Erythroblast (primary cell): ENCODE data around the gene NDUFAB1.

Experiments
- GATA1 ChIP-seq: IDR thresholded peaks from 2 replicates; pipeline ENCODE4 v1.6.1; 2011; ENCODE audit warnings: low read depth, mild to moderate bottlenecking, control low read depth, low read length, moderate library complexity
- POLR2A ChIP-seq: IDR thresholded peaks from 2 replicates; pipeline ENCODE4 v1.6.1; 2011; ENCODE audit warnings: mild to moderate bottlenecking, low read length

GRCh38 chr16:23566724-23567123 is 29.4 kb downstream of the NDUFAB1 start:
- TF ChIP-seq POLR2A (no peak), GATA1 (no peak)
